Activated naive CD8-positive, alpha-beta T cell (primary cell): ENCODE data around the gene ENPEP.

Source experiments
- H3K27ac Mint-ChIP-seq: one replicate; pipeline ENCODE4 v1.8.0; 2021; ENCODE audit warnings: mixed read lengths
- H3K27me3 Mint-ChIP-seq: one replicate; pipeline ENCODE4 v1.8.0; 2021; ENCODE audit warnings: mixed read lengths
- H3K36me3 Mint-ChIP-seq: one replicate; pipeline ENCODE4 v1.8.0; 2021; ENCODE audit warnings: mixed read lengths
- H3K4me1 Mint-ChIP-seq: one replicate; pipeline ENCODE4 v1.8.0; 2021; ENCODE audit warnings: low read depth, mixed read lengths
- H3K4me3 Mint-ChIP-seq: one replicate; pipeline ENCODE4 v1.8.0; 2021; ENCODE audit warnings: mild to moderate bottlenecking, mixed read lengths
- H3K9me3 Mint-ChIP-seq: one replicate; pipeline ENCODE4 v1.8.0; 2021; ENCODE audit warnings: low read depth, mixed read lengths

ENPEP gene

GRCh38 chr4:110595583-110595982, 119.6 kb downstream of the ENPEP start:
- H3K36me3 Mint-ChIP-seq, result no peaks in the 10 kb centered on the region
- peaks cover 9% of the 10 kb centered on the region for H3K27me3 Mint-ChIP-seq
- H3K27ac Mint-ChIP-seq, result no peak overlapping the region
- no peak overlapping the region for H3K4me3 Mint-ChIP-seq
- no peaks in the 10 kb centered on the region for H3K9me3 Mint-ChIP-seq
- no peaks in the 10 kb centered on the region for H3K4me1 Mint-ChIP-seq

DNA sequence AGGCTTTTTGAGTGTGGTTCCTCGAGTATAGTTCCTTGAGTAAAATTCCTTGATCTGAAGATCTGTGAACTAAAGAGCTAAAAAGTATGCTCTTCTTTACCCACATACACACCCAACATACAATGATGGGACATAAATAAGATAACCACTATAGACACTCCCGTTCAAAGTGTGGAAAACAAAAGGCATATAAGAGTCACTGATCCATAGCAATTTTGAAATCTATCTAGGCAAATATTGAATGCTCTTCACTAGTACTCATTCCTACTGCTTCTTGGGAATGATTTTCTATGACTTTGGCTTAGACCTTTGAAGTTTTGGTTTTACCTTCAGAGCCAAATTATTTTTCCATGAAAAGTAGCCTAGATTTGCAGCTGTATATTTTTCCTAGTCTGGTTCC, 120.5 kb downstream of the ENPEP start:
- Mint-ChIP-seq H3K36me3 (no peaks in the 10 kb centered on the region), H3K9me3 (no peaks in the 10 kb centered on the region), H3K27ac (no peak overlapping the region), H3K27me3 (peaks cover 11% of the 10 kb centered on the region), H3K4me3 (no peak overlapping the region), H3K4me1 (no peaks in the 10 kb centered on the region)

DNA sequence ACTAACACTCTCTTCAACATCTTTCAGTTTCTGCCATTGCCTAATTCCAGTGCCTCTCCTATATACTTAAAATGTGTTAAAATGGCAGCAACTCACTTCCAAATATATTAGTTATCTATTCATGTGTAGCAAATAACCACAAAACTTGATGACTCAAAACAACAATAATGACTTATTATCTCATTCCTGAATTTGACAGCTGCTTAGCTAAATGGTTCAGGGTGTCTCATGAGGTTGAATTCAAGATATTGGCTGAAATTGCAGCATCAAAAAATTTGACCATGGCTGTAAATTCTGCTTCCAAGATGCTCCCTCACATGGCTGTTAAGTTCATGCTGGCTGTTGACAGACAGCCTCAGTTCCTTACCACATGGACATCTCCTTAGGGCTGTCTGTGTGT, 121.6 kb downstream of the ENPEP start:
- Mint-ChIP-seq H3K4me3 (no peak overlapping the region), H3K27me3 (peaks cover 11% of the 10 kb centered on the region), H3K4me1 (no peaks in the 10 kb centered on the region), H3K36me3 (no peaks in the 10 kb centered on the region), H3K9me3 (no peaks in the 10 kb centered on the region), H3K27ac (no peak overlapping the region)

DNA sequence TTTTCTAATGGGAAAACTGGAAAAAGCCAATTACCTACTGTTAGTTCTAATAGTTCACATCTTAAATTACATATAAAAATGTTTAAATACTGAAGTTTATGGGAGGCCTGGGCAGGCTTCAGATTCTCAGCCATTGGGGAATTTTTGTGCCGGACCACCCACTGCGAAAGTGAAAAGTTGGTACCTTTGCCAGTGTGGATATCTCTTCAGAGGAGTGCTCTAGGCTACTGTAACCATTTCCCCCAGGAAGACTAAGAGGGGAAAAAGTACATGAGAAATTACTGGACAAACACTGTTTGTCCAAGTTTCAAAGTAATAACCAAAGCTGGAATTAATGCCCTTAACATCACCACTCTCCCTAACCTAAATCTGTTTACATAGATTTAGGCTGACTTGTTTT, 126.1 kb downstream of the ENPEP start:
- H3K4me1 Mint-ChIP-seq, result no peaks in the 10 kb centered on the region
- no peak overlapping the region for H3K27ac Mint-ChIP-seq
- peaks cover 10% of the 10 kb centered on the region for H3K27me3 Mint-ChIP-seq
- no peaks in the 10 kb centered on the region for H3K9me3 Mint-ChIP-seq
- no peaks in the 10 kb centered on the region for H3K36me3 Mint-ChIP-seq
- no peak overlapping the region for H3K4me3 Mint-ChIP-seq

GRCh38 chr4:110605077-110605476, 129.1 kb downstream of the ENPEP start:
- Mint-ChIP-seq H3K4me3 (no peak overlapping the region), H3K9me3 (no peaks in the 10 kb centered on the region), H3K36me3 (no peaks in the 10 kb centered on the region), H3K27ac (no peak overlapping the region), H3K27me3 (peaks cover 28% of the 10 kb centered on the region), H3K4me1 (no peaks in the 10 kb centered on the region)

DNA sequence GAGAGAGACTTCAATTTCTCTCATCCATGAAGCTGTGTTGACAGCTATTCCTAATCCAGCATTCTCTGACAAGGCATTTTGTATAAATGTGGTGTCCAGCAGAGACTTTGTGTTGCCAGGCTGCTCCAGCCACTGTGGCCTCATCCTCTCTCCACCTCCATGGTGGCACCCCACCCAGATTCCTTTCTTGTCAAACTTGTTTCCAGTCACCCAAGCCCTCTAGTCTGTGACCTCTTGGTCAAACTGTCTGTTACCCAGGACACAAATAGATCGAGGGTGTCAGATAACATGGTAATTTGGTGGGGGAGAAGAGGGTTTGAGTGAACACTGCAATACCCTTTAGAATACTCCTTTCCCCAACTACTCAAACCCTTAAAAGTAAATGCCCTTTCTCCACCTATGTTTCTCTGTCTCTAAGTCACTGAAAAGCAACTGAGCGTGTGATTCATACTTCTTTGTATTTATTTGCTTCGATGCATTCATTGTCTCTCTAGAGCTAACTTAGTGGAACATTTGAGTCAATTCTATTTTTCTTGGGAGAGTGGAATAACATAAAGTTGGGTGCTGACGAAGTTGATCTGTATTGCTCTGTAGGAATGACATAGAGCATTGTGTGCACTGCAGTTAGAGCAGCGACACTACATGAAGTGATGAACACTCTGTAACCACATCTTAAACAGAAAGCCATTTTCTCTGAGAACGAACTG, 133.2 kb downstream of the ENPEP start:
- H3K27ac Mint-ChIP-seq, result no peak overlapping the region
- H3K9me3 Mint-ChIP-seq, result no peaks in the 10 kb centered on the region
- peaks cover 41% of the 10 kb centered on the region for H3K27me3 Mint-ChIP-seq
- no peak overlapping the region for H3K4me3 Mint-ChIP-seq
- no peaks in the 10 kb centered on the region for H3K36me3 Mint-ChIP-seq
- peaks cover 9% of the 10 kb centered on the region for H3K4me1 Mint-ChIP-seq

- Mint-ChIP-seq H3K27ac (no peak overlapping the region), H3K27me3 (peaks cover 48% of the 10 kb centered on the region), H3K4me1 (peaks cover 14% of the 10 kb centered on the region), H3K9me3 (no peaks in the 10 kb centered on the region), H3K4me3 (no peak overlapping the region), H3K36me3 (no peaks in the 10 kb centered on the region)
Observed at GRCh38 chr4:110610620-110610939, 134.6 kb downstream of the ENPEP start.

DNA sequence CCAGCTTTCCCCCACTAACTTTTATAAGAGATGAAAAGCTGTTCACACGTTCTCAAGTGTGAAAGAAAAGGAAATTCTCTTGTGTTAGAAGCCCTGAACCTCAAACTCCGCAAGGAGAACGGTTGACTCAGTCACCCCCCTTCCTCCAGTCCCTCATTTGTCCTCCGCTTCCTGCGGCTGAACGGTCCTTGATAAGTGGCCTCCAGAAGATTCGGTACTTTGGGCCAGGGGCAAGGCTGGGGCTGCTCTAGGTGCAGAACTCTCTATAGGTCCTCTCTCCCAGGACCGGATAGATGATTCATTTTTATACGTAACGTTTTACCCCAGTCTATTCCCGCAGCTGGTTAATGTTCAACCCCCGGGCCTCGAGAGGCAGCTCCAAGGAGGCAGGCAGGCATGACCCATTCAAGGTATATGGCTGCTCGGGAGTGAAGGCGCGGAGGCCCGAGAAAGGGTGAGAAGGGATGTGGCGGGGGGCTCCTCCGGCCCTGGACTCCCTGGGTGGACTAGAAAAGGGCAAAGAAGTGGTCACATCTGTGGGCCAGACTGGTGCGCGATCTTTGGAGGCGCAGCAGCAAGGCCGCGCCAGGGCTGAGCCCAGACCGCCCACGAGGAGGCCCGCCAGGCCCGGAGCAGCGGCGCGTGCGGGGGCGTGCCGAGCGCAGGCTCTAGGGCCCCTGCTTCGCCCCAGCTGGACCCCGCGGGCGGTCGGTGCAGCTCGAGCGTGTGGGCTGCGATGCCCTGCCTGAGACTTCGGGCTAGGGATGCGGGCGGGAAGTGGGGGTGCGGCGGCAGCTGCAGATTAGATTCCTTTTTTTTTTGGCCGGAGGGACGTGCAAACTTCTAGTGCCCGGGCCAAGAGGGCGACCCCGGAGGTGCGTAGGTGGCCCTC, 135.2 kb downstream of the ENPEP start:
- Mint-ChIP-seq H3K4me3 (peak overlapping the region; percentile 30), H3K9me3 (no peaks in the 10 kb centered on the region)

DNA sequence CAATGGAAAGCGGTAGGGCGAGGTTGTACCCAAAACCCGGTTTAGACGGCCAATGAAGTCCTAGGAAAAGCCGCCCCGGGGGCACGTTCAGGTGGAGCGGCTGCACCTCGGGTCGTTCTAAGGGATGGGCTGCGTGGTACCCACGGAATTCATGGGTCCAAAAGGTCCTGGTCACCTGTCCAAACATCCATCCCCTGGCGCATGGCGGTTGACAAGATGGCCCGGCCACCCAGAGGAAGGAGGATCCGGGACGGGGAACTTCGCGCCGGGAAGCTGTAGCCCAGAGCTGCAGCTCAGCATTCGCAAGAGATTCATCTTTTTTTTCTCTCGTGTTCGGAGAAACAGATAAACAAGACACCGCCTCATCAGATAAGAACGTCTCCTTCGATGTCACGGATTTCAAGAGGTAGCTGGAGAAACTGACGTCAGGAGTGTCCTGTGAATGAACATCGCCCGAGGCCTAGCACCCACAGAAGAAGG, 136.1 kb downstream of the ENPEP start:
- Mint-ChIP-seq H3K36me3 (no peaks in the 10 kb centered on the region), H3K9me3 (no peaks in the 10 kb centered on the region), H3K27ac (no peak overlapping the region), H3K4me1 (peaks cover 17% of the 10 kb centered on the region), H3K27me3 (peaks cover 57% of the 10 kb centered on the region), H3K4me3 (no peak overlapping the region)

More for the DNA sequence above, 135.2 kb downstream of the ENPEP start:
- Mint-ChIP-seq H3K36me3 (no peaks in the 10 kb centered on the region), H3K27me3 (peaks cover 51% of the 10 kb centered on the region), H3K4me1 (peaks cover 16% of the 10 kb centered on the region), H3K27ac (no peak overlapping the region)

- Mint-ChIP-seq H3K4me3 (no peak overlapping the region), H3K36me3 (no peaks in the 10 kb centered on the region), H3K9me3 (no peaks in the 10 kb centered on the region), H3K27me3 (peaks cover 62% of the 10 kb centered on the region), H3K27ac (no peak overlapping the region), H3K4me1 (peaks cover 17% of the 10 kb centered on the region)
Observed at GRCh38 chr4:110612631-110613269, 136.8 kb downstream of the ENPEP start.

GRCh38 chr4:110613745-110614144, 137.8 kb downstream of the ENPEP start:
- no peak overlapping the region for H3K4me3 Mint-ChIP-seq
- no peaks in the 10 kb centered on the region for H3K9me3 Mint-ChIP-seq
- H3K27ac Mint-ChIP-seq, result no peak overlapping the region
- H3K36me3 Mint-ChIP-seq, result no peaks in the 10 kb centered on the region
- peaks cover 26% of the 10 kb centered on the region for H3K4me1 Mint-ChIP-seq
- peaks cover 62% of the 10 kb centered on the region for H3K27me3 Mint-ChIP-seq

DNA sequence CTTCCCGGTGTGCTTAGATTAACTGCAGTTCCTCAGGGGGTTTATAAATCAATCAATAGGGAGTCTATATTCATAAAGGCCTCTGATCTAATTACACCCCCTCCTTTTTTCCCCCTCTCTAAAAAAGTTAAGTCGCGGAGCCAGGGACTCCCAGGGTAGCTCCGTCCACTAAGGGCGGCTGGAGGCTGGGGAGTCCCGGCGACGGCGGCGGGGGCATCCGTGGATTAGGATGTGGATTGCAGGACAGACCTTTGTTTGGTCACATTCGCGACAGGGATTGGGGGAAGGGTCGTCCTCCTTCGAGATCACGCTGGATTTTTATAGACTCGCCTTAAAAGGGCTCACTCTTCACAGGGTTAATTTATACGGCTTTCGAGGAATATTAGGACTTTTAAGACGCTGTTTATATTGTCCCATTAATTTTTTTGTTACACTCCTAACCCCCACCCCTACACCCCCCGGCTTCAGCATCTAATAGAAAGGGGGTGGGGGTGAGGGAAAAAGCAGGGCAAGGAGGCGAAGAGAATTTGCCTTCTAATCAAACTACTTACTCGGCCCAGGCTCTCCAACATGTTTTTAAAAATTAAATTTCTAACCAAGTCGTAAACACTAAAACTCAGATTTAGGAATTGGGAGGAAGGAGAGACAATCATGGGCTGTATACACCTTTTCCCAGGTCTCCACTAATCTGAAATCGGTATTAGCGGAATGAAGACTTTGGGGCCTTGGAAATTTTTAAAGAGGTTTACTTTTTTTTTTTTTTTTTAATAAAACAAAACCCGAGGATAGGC, 138.4 kb downstream of the ENPEP start:
- Mint-ChIP-seq H3K27ac (peak overlapping the region; percentile 54), H3K36me3 (no peaks in the 10 kb centered on the region), H3K4me1 (peaks cover 27% of the 10 kb centered on the region), H3K9me3 (no peaks in the 10 kb centered on the region), H3K4me3 (no peak overlapping the region), H3K27me3 (peaks cover 60% of the 10 kb centered on the region)
